ENCODE results near the gene VRK1. TPM values are rescaled to one million over a fixed set of nuclear protein-coding genes. Genes with fewer than 3 reads are reported as not detected.
A peak's percentile ranks its signal among the peaks of the same experiment; 100 is the strongest.
"Not testable (repeated sequence)": the region's sequence is repeated elsewhere in the genome, so short reads cannot be mapped to it uniquely, and the experiment has no call there.

Gene VRK1
- total RNA-seq, 1 experiment from 2014 or later = 45.6 TPM

DNA sequence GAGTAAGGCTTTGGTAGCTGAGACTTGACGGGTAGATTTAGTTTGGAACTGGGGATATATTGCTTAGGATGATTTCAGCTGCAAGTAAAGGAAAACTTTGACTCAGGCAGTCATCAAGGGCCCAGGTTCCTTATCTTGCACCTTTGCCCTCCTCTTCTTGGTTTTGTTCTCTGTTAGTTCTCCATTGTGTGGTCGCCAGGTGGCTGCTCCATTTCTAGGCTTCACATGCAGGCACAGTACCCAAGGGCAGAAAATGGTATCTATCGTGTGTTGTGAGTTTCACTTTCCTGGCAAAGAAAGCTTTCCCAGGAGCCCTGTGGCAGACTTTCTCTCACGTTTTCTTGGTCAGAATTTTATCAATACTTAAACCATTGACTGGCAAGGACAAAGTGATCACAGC lies 50.8 kb downstream of the VRK1 start:
- in situ Hi-C loops (cut with HindIII; ENCODE audit: low pct_unique_long_range_greater_than_20kb, low sequenced_read_pairs) = no loop called here
- DNase-seq (ENCODE audit: low read depth, low spot score) = no peak

DNA sequence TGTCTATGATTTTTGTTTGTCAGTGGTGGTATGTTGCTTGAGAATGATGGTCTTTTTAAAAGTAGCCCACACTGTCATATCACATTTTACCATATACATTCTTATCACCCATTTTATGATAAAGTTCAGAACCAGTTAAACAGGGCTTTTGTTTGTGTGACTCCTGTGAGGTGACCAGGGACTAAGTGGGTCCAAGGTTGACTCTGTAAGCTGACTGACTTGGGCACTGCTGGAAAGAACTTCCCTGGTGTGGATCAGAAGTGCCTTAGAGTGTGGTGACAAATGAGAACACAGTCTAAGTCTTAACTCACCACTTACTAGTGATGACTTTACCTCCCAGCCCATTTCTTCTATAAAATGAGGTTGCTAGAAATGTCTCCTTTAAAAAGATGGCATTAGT lies 52.6 kb downstream of the VRK1 start:
- no peak for DNase-seq (ENCODE audit: low read depth, low spot score)
- in situ Hi-C loops (cut with HindIII; ENCODE audit: low pct_unique_long_range_greater_than_20kb, low sequenced_read_pairs) = no loop called here

DNA sequence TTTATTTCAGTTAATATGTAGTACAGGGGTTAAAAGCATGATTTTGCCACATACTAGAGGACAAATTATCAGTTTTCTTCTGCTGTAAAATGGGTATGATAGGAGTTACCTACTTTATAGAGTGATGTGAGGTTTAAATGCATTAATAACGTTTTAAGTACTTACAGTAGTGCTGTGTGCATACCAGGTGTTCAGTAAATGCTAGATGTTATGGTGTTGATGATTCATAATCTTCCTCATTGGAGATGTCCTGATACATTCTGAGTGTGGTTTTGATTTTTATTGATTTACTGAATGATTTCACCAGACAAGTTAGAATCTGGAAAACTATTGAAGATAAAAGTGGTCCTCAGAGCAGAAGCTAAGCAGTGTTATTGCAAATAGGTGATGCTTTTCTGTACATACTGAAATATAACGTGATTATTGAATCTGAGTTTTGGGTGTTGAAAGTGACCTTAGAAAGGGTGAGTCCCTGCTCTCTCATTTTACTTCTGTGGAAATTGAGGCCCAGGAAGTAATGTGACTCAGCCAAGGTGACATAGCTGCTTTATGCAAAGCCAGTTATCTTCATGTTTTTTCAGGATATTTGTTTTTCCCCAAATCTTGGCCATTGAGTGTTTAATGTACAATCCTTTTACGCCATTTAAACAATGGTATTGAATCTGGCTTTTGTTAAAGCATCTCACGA lies 54.7 kb downstream of the VRK1 start:
- in situ Hi-C loops (cut with HindIII; ENCODE audit: low pct_unique_long_range_greater_than_20kb, low sequenced_read_pairs) = no loop called here
- no peak for DNase-seq (ENCODE audit: low read depth, low spot score)

DNA sequence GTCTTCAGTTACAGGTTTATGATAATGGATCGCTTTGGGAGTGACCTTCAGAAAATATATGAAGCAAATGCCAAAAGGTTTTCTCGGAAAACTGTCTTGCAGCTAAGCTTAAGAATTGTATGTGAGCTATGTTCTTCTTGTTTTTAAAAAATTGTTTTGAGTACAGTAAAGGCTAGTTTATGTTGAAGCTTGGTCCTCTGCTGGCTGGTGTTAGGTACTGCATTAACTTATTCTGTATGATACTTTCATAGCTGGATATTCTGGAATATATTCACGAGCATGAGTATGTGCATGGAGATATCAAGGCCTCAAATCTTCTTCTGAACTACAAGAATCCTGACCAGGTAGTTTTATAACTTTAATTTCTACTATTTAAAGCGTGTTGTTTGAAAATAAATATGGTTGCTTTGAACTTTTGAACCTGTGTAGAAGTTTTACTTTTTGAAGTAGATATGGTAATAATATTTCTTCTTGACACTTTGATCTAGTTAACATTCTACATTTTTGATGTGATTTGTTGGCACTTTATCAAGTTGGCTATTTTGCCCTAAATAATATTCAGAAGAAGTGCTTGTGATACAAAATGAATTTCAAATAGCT lies 55.7 kb downstream of the VRK1 start:
- in situ Hi-C loops (cut with HindIII; ENCODE audit: low pct_unique_long_range_greater_than_20kb, low sequenced_read_pairs) = no loop called here
- peak; percentile 68 for DNase-seq (ENCODE audit: low read depth, low spot score)

DNA sequence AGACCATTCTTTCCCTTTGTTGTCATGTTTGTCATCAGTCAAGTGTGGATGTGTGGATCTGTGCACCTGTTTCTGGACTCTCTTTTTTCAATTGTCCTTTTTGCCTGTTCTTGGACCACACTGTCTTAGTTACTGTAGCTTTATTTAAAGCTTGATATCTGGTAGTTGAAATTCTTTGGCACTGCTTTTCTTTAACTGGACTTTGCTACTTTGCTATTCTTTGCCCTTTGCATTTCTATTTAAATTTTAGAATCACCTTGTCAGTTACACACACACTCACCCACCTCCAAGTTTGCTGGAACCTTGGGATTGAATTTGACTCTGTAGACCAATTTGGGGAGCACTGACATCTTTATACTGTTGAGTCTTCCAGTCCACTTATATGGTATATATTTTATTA lies 61.5 kb downstream of the VRK1 start:
- DNase-seq (ENCODE audit: low read depth, low spot score) = no peak

DNA sequence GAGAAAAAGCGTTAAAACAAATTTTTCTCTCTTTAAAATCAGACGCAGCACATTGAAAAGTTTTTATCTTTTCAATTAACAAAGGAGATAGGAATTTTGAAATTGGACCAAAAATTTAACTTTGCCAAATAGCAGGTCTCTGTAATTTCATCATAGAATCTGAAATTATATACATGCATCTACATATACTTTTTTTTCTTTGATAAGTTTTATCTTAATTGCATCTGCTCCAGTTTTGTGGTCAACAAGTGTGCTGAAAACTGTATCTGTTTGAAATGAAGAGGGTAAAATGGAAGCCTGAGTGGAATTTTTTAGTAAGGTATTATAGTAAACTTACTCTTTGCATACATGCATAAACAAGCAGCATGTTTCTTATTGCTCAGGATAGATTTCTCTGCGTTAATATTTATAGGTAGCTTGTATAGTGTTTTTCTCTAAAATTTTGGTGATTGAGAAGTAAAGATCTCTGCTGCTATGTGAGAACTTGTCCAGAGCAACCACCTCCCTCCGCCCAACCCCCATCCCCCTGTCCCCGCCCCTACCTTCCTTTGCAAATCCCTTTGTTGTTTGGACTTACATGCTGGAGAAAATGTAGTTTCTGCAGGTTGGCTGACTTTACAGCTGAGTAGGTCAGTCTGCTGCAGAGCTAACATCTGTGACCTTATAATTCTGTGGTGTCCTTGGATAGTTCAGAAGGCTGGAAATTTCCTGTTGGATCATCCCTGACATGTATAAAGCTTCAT lies 64.6 kb downstream of the VRK1 start:
- in situ Hi-C loops (cut with HindIII; ENCODE audit: low pct_unique_long_range_greater_than_20kb, low sequenced_read_pairs) = no loop called here
- DNase-seq (ENCODE audit: low read depth, low spot score) = no peak

More for the DNA sequence above, 61.5 kb downstream of the VRK1 start:
- in situ Hi-C loops (cut with HindIII; ENCODE audit: low pct_unique_long_range_greater_than_20kb, low sequenced_read_pairs) = no loop called here

DNA sequence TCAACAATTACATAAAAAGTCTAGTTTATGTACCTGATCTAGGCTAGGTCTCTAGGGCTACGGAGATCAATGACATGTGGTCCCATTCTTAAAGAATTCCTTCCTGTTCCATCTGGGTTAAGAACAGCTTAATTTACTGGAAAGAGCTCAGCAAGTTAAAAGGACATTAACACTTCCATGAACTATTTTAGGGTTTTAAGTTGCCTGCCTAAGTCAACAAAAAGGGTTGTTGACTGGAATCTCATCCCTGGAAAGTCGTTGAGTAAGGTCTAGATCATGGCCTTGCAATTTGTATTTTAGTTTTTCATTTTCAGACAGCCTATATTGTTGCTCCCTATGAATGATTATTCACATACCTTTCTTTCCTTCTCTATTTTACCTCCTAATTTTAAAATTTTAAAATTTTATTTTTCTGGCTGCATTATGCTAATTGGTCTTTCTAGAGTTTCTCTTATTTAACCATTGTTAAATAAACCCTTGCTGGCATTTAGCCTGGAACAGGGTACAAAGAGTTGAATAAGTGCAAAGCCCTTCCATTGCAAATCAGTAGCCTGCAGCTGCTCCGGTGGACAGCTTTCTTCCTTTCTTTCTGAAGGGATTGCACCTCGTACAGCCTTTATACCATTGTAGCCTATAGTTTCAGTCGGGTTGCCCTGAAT lies 66.3 kb downstream of the VRK1 start:
- in situ Hi-C loops (cut with HindIII; ENCODE audit: low pct_unique_long_range_greater_than_20kb, low sequenced_read_pairs) = no loop called here

DNA sequence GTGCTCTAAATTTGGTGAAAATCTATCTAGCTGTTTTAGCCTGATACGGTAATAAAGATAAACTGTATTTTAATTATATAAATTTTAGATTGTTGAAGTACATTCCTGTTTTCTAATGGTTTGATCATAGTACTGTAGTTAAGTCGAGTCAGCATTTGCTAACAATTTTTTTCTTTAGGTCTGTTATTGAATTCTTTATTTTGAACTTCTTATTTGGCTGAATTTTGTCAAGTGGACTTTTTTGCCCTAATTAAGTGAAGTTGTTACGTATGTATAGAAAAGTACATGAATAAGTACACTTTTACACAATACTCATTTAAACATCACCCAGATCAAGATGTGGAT lies 66.8 kb downstream of the VRK1 start:
- in situ Hi-C loops (cut with HindIII; ENCODE audit: low pct_unique_long_range_greater_than_20kb, low sequenced_read_pairs) = no loop called here
- no peak for DNase-seq (ENCODE audit: low read depth, low spot score)

More for the DNA sequence above, 66.3 kb downstream of the VRK1 start:
- no peak for DNase-seq (ENCODE audit: low read depth, low spot score)

DNA sequence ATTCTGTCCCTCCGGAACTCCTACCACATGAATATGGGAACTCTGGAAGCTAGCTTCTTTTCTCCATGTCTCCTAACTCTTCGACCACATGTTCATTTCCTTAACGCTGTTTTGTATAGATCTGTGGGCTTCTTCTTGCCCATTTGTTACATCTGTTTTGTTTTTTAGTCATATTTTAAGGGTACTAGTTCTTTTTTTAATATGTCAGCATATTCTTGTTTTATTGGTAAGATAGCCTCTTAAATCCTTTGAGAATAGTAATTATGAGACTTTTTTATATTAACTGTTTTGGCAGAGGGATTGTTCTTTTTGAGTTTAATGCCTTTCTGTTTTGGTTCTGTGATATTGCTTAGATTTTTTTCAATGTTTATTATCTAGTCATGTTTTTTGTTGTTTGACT lies 70.5 kb downstream of the VRK1 start:
- in situ Hi-C loops (cut with HindIII; ENCODE audit: low pct_unique_long_range_greater_than_20kb, low sequenced_read_pairs) = no loop called here
- DNase-seq (ENCODE audit: low read depth, low spot score) = no peak

DNA sequence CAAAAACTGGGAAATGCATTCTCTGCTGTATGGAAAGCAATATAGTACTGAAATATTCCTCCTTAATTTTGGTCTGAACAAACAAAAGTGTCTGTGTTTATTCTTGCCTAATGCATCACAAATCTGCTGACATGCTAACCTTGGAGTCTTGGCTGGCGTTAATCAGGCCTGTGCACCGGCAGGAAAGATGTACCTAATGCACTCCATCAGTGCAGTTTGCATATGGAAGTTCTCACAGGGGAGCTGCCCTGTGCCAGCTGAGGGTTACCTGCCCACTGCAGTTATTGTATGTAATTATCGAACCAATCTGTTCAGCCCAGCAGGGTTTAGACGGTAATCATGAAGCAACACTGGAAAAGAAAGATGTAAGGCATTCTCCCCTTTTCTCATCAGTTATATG lies 76.9 kb downstream of the VRK1 start:
- in situ Hi-C loops (cut with HindIII; ENCODE audit: low pct_unique_long_range_greater_than_20kb, low sequenced_read_pairs) = no loop called here
- no peak for DNase-seq (ENCODE audit: low read depth, low spot score)

DNA sequence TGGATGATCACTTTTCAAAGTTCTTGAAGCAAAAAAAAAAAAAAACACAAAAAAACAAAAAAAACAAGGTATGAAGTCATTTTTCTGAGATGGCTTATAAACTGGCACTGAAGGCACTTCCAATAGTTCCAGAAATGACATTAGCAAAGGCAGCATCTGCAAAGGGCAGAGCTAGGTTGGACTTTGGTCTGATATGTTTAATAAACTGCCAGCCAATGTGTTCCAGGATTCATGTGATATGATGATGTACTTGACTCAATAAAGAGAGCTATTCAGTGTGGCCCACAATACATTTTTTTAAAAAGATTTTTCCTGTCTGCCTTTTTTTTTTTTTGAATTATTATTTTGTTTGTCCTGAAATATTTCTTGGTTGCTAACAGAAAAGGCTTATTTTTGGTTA lies 79.6 kb downstream of the VRK1 start:
- in situ Hi-C loops (cut with HindIII; ENCODE audit: low pct_unique_long_range_greater_than_20kb, low sequenced_read_pairs) = no loop called here
- peak; percentile 91 for DNase-seq (ENCODE audit: low read depth, low spot score)

DNA sequence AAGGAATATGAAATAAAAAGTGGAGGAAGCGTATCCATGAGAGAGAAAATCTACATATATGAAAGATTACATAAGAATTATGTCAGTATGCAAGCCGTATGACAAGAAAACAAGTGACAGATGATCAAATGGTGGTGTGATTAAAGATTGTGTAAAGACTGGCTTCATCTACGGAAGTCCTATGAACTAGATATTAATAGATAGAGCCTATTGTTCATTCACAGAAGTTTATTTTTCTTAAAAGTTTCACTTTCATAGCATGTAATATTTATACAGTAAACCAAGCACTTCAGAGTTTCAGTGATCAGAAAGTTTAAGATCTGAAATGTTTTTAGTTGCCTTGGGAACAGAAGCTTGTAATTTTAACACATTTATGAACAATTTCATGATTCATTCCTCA lies 84.5 kb downstream of the VRK1 start:
- in situ Hi-C loops (cut with HindIII; ENCODE audit: low pct_unique_long_range_greater_than_20kb, low sequenced_read_pairs) = no loop called here
- DNase-seq (ENCODE audit: low read depth, low spot score) = peak; percentile 64

DNA sequence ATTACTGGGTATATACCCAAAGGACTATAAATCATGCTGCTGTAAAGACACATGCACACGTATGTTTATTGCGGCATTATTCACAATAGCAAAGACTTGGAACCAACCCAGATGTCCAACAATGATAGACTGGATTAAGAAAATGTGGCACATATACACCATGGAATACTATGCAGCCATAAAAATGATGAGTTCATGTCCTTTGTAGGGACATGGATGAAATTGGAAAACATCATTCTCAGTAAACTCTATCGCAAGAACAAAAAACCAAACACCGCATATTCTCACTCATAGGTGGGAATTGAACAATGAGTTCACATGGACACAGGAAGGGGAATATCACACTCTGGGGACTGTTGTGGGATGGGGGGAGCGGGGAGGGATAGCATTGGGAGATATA lies 86.8 kb downstream of the VRK1 start:
- DNase-seq (ENCODE audit: low read depth, low spot score); in situ Hi-C loops (cut with HindIII; ENCODE audit: low pct_unique_long_range_greater_than_20kb, low sequenced_read_pairs): not testable (repeated sequence)

DNA sequence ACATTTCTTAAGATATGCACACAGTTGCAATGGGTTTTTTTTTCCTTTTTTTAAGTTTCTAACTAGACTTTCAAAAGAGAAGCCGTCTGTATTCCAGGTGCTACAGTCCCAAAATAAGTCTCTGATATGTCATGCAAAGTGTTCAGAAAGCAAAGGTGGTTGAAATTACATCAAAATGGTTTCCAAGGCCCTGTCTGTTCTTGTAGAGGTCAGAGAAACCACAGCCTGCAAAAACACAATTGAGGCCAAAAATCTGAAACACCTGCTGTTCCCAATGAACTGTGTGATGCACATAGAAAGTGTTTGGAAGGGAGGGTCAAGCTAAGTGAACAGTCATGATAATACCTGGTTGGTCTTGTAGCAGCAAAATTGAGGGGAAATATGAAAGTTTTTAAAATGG lies 91.0 kb downstream of the VRK1 start:
- no peak for DNase-seq (ENCODE audit: low read depth, low spot score)
- in situ Hi-C loops (cut with HindIII; ENCODE audit: low pct_unique_long_range_greater_than_20kb, low sequenced_read_pairs) = no loop called here

DNA sequence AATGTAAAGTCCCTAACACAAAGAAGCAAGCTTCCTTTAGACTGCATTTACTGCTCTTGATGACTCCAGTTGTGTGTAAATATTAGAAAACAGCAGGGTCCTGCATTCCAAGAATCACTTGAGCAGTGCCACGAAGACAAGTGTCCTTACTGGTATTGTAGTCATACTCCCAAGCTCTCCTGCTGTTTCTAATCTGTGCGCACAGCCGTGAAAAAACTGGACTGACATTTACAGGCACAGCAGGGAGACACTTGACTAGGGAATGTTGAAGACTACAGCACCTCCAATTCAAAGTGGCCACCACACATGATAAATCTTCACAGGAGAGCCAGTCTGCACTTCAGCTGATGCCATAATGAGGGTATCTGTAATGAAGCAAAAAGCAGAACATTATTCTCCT lies 91.4 kb downstream of the VRK1 start:
- peak; percentile 21 for DNase-seq (ENCODE audit: low read depth, low spot score)
- in situ Hi-C loops (cut with HindIII; ENCODE audit: low pct_unique_long_range_greater_than_20kb, low sequenced_read_pairs) = no loop called here

DNA sequence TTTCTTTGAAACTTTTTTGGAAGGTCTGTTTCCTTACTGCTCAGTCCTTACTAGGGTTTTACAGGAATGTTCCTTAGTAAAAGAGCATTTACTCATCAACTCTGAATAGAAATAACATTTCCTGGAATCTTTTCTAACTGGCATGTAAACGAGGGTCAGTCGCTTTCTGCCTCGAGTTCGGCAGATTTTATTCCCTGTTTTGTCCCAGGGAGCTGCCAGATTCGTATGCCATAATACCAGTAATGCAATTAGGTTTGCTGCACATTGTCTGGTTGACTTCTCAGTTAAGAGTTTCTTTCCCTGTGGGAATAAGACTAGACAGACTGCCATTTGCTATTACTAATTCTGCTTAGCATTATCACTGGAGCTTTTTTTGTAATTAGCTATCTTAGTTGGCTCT lies 91.9 kb downstream of the VRK1 start:
- in situ Hi-C loops (cut with HindIII; ENCODE audit: low pct_unique_long_range_greater_than_20kb, low sequenced_read_pairs) = no loop called here

DNA sequence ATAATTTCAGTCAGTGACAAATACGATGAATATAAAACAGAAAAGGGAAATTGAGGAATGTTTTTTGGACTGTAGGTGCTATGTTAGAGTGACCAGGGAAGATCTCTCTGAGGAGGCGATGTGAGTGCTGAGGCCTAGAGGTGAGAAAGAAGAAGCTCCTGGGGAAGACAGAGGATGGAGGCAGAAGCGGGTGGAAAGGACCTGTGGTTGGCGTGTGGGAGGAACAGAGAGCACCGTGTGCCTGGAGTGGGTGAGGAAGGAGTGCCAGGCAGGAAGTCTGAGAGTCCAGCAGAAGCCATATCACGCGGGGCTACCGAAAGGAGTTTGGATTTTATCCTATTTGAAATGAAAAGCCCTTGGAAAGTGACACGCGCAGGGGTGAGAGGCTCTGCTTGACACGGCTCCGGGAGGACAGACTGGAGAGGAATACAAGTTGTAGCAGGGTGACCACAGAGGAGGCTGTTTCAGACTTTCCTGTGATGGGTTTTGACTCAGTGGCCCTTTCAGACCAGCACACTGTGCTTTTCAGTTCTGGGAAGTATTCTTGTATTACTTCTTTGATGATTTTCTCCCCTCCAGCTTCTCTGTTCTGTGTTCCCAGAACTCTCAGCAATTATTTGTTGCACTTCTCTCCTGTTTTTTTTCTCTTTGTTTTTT lies 96.9 kb downstream of the VRK1 start:
- no peak for DNase-seq (ENCODE audit: low read depth, low spot score)
- in situ Hi-C loops (cut with HindIII; ENCODE audit: low pct_unique_long_range_greater_than_20kb, low sequenced_read_pairs) = no loop called here

More for the DNA sequence above, 91.9 kb downstream of the VRK1 start:
- DNase-seq (ENCODE audit: low read depth, low spot score) = no peak

DNA sequence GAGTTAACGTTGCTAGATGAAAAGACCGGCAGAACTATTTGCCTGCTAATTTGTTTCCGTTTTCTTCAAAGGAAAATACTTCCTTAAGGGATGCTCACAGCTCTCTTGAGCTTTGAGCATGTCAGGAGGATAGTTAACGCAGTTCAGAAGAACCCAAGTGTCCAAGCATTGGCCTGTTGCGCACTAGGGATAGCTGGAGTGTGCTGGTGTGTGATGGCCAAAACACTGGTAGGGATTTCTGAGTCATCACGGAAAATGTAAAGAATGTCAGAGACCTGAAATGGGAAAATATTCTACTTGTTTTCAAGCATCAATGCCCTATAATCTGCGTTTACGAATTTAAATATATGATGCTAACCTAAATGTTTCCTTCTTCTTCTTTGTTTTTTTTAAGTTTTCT lies 97.8 kb downstream of the VRK1 start:
- DNase-seq (ENCODE audit: low read depth, low spot score) = no peak
- in situ Hi-C loops (cut with HindIII; ENCODE audit: low pct_unique_long_range_greater_than_20kb, low sequenced_read_pairs) = no loop called here
